NCI-H510A (cell line): ENCODE data around the gene CORO7.

ENCODE experiments used
- DNase-seq: peaks from one replicate; lab custom pipeline; 2025; lab: John Stamatoyannopoulos, UW

CORO7 gene

DNA sequence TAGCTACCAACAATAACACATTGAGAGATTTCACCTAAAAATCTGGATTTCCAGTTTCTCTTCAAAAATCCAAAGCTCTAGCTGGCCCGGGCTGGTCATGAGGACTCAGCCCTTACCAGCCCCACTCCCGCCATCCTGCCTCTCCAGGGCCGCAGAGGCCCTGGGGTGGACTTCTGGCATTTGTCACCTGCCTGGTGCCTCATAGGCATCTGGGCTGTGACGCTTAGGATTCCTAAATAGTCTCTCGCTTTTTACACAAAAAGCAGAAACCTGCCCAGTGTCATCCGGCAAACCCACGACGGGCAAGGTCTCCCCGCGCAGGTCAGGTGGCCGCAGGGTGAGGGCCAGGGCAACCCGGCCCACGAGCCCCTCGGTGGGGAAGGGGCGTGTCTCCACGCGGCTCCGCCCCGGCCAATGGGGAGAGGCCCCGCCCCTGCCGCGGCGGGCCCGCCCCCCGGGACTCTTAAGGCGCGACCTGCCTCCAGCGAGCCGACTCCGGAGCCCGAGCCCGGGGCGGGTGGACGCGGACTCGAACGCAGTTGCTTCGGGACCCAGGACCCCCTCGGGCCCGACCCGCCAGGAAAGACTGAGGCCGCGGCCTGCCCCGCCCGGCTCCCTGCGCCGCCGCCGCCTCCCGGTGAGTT, 44.9 kb downstream of the CORO7 start, which contains the start of gene VASN:
VASN (plus strand) TSS at position 492 of the 644 bp plus-strand sequence. CDS start 9,030 bp downstream, outside the sequence.
- DNase-seq = no peak

DNA sequence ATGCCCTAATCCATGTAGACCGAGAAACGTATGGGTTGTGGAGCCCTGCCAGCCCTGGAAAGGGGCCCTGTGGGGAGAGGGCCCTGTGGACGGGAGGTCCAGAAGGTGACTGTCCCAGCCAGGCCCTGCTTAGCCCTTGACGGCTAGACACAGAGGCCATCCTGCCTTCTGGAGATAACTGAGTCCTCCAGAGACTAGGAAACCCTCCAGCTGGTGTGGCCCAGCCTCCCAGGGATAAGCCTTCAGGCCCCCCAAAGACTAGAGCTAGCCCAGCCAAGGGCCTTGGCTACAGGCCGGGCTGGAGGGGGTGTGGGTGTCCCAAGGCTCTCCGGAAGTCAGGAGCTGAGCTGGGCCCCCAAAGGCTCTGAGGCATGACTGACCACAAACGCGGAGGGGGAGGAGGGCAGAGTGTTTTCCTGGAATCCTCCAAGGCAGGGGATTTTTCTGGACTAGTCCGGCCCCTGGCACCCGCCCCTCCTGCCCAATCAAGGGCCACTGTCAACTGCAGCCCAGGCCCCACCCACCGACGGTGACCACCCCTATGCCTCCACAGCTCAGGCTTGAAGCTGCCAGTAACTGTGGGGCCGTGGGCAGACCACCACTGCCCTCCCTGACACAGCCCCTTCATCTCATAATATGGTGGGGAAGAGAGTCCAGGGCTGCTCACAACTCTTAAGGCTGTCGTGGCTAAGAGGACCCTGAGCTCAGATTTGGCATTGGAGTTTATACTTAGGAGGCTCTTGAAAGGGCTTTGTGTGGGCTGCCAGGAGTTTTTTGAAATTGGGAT, 45.6 kb downstream of the CORO7 start:
- no peak for DNase-seq

GRCh38 chr16:4370151-4370550, 46.2 kb downstream of the CORO7 start:
- no peak for DNase-seq

DNA sequence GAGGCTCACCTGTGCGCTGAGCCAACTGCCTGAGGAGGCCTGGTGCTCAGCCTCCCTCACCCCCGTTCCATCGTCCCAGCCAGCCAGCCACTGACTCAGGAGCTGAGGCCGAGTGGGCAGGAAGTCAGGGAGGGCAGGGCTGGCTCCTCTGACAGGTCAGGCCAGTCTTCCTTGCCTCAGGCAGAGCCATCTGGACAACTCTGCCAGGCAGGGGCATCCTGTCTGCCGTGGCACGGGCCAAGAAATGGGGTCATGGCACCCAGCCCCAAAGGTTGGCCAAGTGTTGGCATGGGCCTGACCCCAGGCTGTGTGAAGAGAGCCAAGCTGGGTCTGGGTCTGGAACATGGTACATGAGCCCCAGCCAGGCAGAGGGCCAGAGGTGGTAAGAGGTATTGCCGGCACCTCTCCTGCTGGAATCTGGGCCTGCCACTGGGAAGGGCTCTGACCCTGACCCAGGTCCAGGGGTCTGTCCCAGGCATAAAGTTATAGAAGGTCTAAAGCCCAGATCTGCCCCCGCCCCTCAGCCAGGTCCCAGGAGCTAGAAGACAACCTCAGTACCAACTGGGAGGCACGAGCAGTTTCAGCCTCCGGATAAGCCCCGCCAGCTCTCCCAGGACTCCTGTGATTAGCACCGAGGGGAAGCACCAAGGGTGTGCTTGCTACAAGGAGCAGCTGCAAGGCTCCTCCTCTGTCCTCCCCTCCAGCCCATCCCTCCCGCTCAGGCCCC, 47.2 kb downstream of the CORO7 start:
- DNase-seq = no peak

DNA sequence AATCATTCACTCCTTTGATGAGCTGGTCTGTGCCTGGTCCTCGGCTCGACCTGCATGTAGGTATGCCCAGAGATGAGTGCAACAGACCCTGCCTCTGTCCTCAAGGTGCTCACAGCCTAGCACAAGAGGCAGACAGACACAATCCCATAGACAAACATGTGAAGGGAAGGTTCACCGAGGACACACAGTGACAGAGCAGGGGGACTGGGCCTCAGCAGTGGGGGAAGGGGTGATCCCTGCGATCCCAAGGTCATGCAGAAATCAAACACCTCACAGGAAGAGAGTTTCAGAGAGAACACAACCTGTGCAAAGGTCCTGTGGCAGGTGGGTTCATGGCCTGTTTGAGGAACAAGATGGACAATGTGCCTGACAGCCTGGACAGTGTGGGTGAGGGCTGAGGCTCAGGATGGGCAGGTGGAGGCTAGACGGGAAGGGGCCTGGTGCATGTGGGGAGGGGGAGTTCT, 49.0 kb downstream of the CORO7 start:
- DNase-seq = no peak

DNA sequence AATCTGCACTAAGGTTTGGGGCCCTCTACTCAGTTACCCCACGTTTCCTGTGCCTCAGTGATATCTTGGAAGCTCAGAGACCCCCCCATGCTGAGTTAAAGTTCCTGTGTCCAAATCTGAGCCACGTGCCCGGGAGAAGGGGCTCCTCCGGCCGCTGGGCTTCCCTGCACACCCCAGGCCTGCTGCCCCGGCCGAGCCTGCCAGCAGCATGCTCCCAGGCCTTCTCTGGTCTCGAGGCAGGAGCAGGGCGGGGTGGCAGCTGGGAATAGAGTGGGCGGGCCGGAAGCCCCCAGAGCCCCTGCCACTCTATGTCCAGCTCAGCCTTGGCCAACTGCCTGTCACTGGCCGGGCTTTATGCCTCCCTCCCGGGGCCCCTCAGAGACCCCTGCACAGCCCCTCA, 50.4 kb downstream of the CORO7 start:
- DNase-seq = no peak

GRCh38 chr16:4365615-4366014, 50.8 kb downstream of the CORO7 start:
- DNase-seq = no peak

GRCh38 chr16:4365014-4365406, 51.4 kb downstream of the CORO7 start:
- DNase-seq = no peak

- DNase-seq = no peak
Observed at GRCh38 chr16:4364196-4365013, 52.0 kb downstream of the CORO7 start.

DNA sequence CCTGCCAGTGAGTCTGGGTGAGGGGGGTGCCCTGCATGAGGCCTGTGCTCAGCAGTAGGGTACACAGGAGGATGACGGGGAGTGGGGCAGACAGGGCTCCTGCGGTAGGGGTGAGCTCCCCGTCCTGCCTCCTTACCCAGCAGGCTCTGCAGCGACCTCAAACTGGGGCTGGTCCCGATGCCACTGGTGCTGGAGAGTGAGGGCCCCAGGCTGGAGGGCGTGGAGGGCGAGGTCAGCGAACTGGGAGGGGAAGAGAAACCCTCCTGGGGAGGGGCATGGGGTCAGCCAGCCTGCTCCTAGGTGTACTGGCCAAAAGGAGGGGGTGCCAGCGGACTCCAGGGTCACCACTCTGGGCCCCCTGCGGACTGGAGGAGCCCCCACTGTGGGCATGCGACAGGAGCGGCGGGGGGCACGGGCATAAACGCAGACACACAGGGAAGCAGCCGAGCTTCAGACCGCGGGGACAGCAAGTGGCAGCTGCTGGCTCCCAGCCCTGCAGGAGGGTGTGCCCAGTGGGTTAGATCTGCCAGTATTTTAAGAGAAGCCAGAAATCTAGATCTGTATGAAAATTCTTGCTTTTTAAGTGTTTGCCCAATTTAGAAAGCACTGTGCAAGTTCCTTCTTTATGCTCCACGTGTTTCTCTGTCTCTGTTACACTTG, 53.8 kb downstream of the CORO7 start:
- DNase-seq = no peak

DNA sequence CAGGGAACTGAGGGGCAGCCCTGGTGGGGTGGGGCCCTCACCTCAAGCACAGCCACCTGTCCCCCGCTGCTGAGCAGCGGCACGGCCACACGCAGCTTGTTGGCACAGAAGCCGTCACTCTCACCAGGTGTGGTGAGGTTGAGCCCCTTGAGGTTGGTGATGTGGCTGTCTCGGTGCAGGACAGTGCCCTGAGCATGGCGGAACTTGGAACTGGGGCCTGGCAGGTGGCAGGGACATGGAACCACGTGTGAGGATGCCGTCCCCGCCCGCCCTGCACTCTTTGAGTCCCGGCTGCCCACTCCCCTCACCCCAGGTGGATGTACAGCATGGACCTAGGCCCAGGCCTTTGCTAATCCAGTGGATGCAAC, 54.5 kb downstream of the CORO7 start:
- no peak for DNase-seq

DNA sequence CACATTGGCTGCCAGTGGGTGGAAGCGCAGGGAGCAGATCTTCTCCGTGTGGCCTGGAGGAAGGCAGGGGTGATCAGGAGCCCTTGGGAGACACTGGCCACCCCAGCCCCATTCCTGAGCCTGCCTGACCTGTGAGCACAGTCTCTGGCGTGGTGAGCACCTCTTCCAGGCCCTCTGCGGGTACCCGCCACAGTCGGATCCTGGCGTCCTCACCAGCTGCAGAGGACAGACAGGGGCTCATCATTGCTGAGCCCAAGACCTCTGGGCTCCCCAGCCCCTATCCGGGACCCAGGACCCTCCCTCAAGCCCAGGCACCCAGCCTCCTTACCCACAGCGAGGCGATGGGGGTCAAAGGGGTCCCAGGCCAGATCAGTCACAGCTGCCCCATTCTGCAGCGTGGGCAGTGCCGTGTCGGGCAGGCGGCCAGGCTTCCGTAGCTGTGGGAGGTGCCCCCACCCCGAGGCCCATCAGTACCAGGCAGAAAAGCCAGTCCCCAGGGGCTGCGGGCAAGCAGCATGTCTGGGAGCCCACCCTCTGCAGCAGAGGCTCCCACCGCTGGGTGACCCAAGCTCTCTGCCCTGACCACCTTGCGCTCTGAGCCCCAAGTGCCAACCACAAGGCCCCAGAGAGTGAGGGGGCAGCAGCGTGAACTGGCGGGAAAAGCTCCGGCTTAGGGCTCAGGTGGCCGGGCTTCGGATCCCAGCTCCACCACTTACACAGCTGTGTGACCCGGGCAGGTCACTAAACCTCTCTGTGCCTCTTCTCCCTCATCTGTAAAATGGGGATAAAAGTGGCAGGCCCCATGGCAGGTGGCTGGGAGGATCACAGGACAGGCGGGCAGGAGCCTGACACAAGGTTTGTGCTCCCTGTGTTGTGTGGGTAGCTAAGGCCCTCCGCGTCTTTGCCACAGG, 55.1 kb downstream of the CORO7 start:
- no peak for DNase-seq

- no peak for DNase-seq
Observed at GRCh38 chr16:4360538-4361021, 55.8 kb downstream of the CORO7 start.

- no peak for DNase-seq
Observed at GRCh38 chr16:4359914-4360313, 56.5 kb downstream of the CORO7 start.

- DNase-seq = no peak
Observed at GRCh38 chr16:4358831-4359561, 57.4 kb downstream of the CORO7 start.

- no peak for DNase-seq
Observed at GRCh38 chr16:4358236-4358635, 58.2 kb downstream of the CORO7 start.

DNA sequence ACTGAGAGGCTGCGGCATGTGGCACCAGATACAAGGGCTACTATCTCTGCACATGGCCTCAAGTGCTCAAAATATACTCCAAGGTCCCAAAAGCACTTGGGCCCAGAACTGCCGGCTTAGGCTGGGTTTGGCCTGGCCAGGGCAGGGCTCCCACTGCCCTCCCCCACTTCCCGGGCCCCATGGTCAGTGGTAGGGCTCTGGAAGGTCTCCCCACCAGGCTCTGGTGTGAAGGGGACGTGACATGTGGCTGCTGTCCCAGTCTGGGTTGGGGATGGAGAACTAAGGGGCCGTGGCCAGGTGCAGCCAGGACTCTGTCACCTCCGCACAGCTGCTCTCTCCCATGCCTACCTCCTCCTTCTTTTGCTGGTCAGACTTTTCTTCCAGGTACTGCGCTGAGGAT, 59.6 kb downstream of the CORO7 start:
- no peak for DNase-seq

GRCh38 chr16:4354512-4355409, 61.6 kb downstream of the CORO7 start:
- DNase-seq = no peak
